ENCODE data around the gene CBFB. TPM values are rescaled to one million over a fixed set of nuclear protein-coding genes. Genes with fewer than 3 reads are reported as not detected.

The CBFB gene
- total and polyA plus RNA-seq, 2 of the 13 experiments (the other 11 are each of a cell fraction or from before 2014, with no cell fraction given) = 22.1 to 70.8 TPM

DNA sequence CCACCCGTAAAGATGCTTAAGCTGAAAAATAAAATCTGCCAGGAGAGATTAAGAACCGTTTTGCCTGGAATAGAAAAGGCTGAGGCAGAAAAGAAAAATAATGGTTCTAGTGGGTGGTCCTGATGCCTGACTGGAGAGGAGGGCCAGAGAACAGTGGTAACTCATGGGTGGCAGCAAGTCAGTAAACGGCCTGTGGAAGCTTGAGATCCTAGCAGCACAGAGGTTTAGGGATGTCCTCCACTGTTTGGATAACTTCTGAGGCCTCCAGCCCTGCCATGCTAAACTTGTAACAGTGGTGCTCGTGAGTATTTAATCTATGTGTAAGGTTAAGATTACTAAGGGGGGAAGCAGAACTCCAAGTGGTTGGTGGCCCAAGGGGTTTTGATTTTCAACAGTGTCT is 59.6 kb downstream of the CBFB start (continued):
- TF ChIP-seq HNF4A (CRISPR knock-in tag; IDR thresholded peaks at IDR 0.05) (no peak), HDAC2 (CRISPR knock-in tag; IDR thresholded peaks at IDR 0.05) (no peak), FOSL2 (CRISPR knock-in tag; IDR thresholded peaks at IDR 0.05) (no peak), REXO4 (CRISPR knock-in tag; IDR thresholded peaks at IDR 0.05; ENCODE audit: borderline replicate concordance) (no peak), ZNF619 (CRISPR knock-in tag; IDR thresholded peaks at IDR 0.05) (no peak)
- TF ChIP-seq, protein P1, sequence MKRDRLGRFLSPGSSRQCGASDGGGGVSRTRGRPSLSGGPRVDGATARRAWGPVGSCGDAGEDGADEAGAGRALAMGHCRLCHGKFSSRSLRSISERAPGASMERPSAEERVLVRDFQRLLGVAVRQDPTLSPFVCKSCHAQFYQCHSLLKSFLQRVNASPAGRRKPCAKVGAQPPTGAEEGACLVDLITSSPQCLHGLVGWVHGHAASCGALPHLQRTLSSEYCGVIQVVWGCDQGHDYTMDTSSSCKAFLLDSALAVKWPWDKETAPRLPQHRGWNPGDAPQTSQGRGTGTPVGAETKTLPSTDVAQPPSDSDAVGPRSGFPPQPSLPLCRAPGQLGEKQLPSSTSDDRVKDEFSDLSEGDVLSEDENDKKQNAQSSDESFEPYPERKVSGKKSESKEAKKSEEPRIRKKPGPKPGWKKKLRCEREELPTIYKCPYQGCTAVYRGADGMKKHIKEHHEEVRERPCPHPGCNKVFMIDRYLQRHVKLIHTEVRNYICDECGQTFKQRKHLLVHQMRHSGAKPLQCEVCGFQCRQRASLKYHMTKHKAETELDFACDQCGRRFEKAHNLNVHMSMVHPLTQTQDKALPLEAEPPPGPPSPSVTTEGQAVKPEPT (CRISPR knock-in tag; IDR thresholded peaks at IDR 0.05; ENCODE audit: low read depth) = no peak

DNA sequence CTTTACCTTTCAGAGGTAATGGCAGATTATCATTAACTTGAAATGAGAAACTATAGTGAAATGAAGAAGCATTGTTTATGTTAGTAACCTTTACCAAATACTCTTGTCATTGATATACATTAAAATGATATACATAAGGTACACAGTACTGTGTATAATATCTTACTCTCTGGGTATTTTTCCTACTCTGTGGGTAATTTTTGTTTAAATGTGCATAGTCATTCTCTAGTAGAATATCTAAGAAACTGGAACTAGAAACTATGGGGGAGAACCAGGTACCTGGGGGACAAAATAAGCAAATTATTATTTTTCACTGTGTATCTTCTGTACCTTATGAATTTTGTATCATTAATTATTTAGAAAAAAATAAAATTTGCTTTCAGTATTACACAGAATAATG is 60.2 kb downstream of the CBFB start:
- ATAC-seq = no peak
- Histone ChIP-seq H3K36me3 (replicated peaks in 1 of 2; ENCODE audit: control insufficient read depth in 1 of 2, insufficient read depth in 2 of 2, low read length in 2 of 2) (peaks cover 3 to 7% of the 10 kb centered on the region in 2 experiments), H3K27ac (ENCODE audit: extremely low read length, insufficient read depth, low read length) (no peak overlapping the region), H3K4me2 (ENCODE audit: low read depth, low read length) (no peak overlapping the region), H3K4me3 (replicated peaks in 1 of 3; ENCODE audit: insufficient read depth in 1 of 3, low read depth in 2 of 3, low read length in 3 of 3) (no peak overlapping the region), H3K9me3 (ENCODE audit: low read length) (no peaks in the 10 kb centered on the region), H3K4me1 (ENCODE audit: insufficient read depth, low read length) (peaks cover 6% of the 10 kb centered on the region; the same call in 1 of the 2 replicates), H4K20me1 (ENCODE audit: insufficient read depth, low read length) (no peaks in the 10 kb centered on the region), H2AFZ (ENCODE audit: low read length) (no peak overlapping the region), H3K27me3 (ENCODE audit: control insufficient read depth in 1 of 2, insufficient read depth in 2 of 2, low read length in 2 of 2) (no peaks in the 10 kb centered on the region), H3K9ac (ENCODE audit: insufficient read depth, low read depth, low read length) (no peak overlapping the region), H3K79me2 (ENCODE audit: insufficient read depth, low read length) (no peaks in the 10 kb centered on the region)
- no TSS peak for BruUV-seq (replicated peaks)
- in situ Hi-C loops (cut with HindIII; ENCODE audit: extremely low pct_ligation_motif_present, low pct_unique_long_range_greater_than_20kb) = no loop called here
- no peak for FAIRE-seq
- DNase-seq (ENCODE audit: low spot score) = no peak
- CTCF ChIA-PET (ENCODE audit: low intra/inter-chr PET ratio, low total read pairs) = no interaction called here
- POLR2A ChIA-PET = no interaction called here
- intact Hi-C loops (cut with micrococcal nuclease; ENCODE audit: unreplicated experiment) = no loop called here
- TF ChIP-seq, protein P2, sequence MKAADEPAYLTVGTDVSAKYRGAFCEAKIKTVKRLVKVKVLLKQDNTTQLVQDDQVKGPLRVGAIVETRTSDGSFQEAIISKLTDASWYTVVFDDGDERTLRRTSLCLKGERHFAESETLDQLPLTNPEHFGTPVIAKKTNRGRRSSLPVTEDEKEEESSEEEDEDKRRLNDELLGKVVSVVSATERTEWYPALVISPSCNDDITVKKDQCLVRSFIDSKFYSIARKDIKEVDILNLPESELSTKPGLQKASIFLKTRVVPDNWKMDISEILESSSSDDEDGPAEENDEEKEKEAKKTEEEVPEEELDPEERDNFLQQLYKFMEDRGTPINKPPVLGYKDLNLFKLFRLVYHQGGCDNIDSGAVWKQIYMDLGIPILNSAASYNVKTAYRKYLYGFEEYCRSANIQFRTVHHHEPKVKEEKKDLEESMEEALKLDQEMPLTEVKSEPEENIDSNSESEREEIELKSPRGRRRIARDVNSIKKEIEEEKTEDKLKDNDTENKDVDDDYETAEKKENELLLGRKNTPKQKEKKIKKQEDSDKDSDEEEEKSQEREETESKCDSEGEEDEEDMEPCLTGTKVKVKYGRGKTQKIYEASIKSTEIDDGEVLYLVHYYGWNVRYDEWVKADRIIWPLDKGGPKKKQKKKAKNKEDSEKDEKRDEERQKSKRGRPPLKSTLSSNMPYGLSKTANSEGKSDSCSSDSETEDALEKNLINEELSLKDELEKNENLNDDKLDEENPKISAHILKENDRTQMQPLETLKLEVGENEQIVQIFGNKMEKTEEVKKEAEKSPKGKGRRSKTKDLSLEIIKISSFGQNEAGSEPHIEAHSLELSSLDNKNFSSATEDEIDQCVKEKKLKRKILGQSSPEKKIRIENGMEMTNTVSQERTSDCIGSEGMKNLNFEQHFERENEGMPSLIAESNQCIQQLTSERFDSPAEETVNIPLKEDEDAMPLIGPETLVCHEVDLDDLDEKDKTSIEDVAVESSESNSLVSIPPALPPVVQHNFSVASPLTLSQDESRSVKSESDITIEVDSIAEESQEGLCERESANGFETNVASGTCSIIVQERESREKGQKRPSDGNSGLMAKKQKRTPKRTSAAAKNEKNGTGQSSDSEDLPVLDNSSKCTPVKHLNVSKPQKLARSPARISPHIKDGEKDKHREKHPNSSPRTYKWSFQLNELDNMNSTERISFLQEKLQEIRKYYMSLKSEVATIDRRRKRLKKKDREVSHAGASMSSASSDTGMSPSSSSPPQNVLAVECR (CRISPR knock-in tag; IDR thresholded peaks at IDR 0.05; ENCODE audit: borderline replicate concordance) = no peak
- TF ChIP-seq, protein P3, sequence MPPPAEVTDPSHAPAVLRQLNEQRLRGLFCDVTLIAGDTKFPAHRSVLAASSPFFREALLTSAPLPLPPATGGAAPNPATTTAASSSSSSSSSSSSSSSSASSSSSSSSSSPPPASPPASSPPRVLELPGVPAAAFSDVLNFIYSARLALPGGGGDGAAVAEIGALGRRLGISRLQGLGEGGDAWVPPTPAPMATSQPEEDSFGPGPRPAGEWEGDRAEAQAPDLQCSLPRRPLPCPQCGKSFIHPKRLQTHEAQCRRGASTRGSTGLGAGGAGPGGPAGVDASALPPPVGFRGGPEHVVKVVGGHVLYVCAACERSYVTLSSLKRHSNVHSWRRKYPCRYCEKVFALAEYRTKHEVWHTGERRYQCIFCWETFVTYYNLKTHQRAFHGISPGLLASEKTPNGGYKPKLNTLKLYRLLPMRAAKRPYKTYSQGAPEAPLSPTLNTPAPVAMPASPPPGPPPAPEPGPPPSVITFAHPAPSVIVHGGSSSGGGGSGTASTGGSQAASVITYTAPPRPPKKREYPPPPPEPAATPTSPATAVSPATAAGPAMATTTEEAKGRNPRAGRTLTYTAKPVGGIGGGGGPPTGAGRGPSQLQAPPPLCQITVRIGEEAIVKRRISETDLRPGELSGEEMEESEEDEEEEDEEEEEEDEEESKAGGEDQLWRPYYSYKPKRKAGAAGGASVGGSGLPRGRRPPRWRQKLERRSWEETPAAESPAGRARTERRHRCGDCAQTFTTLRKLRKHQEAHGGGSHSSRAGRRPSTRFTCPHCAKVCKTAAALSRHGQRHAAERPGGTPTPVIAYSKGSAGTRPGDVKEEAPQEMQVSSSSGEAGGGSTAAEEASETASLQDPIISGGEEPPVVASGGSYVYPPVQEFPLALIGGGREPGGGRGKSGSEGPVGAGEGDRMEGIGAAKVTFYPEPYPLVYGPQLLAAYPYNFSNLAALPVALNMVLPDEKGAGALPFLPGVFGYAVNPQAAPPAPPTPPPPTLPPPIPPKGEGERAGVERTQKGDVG (CRISPR knock-in tag; IDR thresholded peaks at IDR 0.05; ENCODE audit: borderline replicate concordance) = no peak
- no peak for TF ChIP-seq NFYC (CRISPR knock-in tag; IDR thresholded peaks at IDR 0.05)
- no peak for TF ChIP-seq MAZ (IDR thresholded peaks at IDR 0.05; ENCODE audit: borderline replicate concordance, low read depth, low read length)
- TF ChIP-seq MAZ (CRISPR knock-in tag; IDR thresholded peaks at IDR 0.05; ENCODE audit: low read depth) = no peak
- TF ChIP-seq ZNF670 (CRISPR knock-in tag; IDR thresholded peaks at IDR 0.05; ENCODE audit: borderline replicate concordance) = no peak
- peak; percentile 34 for TF ChIP-seq NFE2L2 (IDR thresholded peaks at IDR 0.05; ENCODE audit: low read length)
